Heart right ventricle (tissue), 16 donors: ENCODE measurements around the gene EME2. TPM values are rescaled to one million over a fixed set of nuclear protein-coding genes. Genes with fewer than 3 reads are reported as not detected.
A peak's percentile ranks its signal among the peaks of the same experiment; 100 is the strongest.

ENCODE experiments used
- ATAC-seq, 8 donors: fragments of 200-7000 bp; cut with Tn5 transposase; one replicate each; pipeline ENCODE4 v1.9.1; 2020; ENCODE audit warnings: mild to moderate bottlenecking in 8 of 8, moderate library complexity in 8 of 8, moderate number of reproducible peaks in 1 of 8
- DNase-seq, 2 donors: peaks; one replicate each; pipeline ENCODE4 v3.0.0-alpha.2; 2020
- H3K27ac ChIP-seq, 10 donors: fragments of 200-600 bp; sonication (generic) in 2 of 10; one replicate each; pipeline versions ENCODE4 v1.5.0 to v1.8.0; 2020 to 2022; ENCODE audit warnings: mild to moderate bottlenecking in 3 of 10
- H3K27me3 ChIP-seq, 7 donors: fragments of 200-600 bp; one replicate each; pipeline ENCODE4 v1.8.0; 2021 to 2022; ENCODE audit warnings: mild to moderate bottlenecking in 2 of 7
- H3K36me3 ChIP-seq, 9 donors: fragments of 200-600 bp; sonication (generic) in 1 of 9; one replicate each; pipeline versions ENCODE4 v1.5.0 to v1.8.0; 2020 to 2022; ENCODE audit warnings: mild to moderate bottlenecking in 2 of 9
- H3K4me1 ChIP-seq, 9 donors: fragments of 200-600 bp; sonication (generic) in 1 of 9; one replicate each; pipeline versions ENCODE4 v1.5.0 to v1.8.0; 2020 to 2022; ENCODE audit warnings: mild to moderate bottlenecking in 4 of 9
- H3K4me3 ChIP-seq, 10 donors: fragments of 200-600 bp; sonication (generic) in 2 of 10; one replicate each; pipeline versions ENCODE4 v1.5.0 to v1.8.0; 2020 to 2022; ENCODE audit warnings: mild to moderate bottlenecking in 7 of 10, moderate library complexity in 2 of 10
- H3K9me3 ChIP-seq, 11 donors: fragments of 200-600 bp in 10 of 11; sonication (generic) in 2 of 11; one replicate each; pipeline versions ENCODE4 v1.5.0 to v1.8.0; 2013 to 2022; ENCODE audit warnings: mild to moderate bottlenecking in 2 of 11, control low read depth in 1 of 11, moderate library complexity in 1 of 11
- WGBS, 2 donors: extraction: QIAGEN DNeasy Blood & Tissue Kit; methylation state at CpG; one replicate each; pipeline ENCODE4 v1.1.7; 2013; ENCODE audit warnings: inconsistent platforms in 1 of 2; 5-methylcytosine and 5-hydroxymethylcytosine counted together
- intact Hi-C, 10 donors: fragments of 100-400 bp; cut with DNase I; formaldehyde crosslinking; loops; one replicate each; pipeline versions ENCODE4 v1.11.1 to v1.14.2; 2022
- polyA plus RNA-seq, 2 donors: library from polyadenylated mRNA; stranded (reverse); fragments of 200-250 nt; gene quantifications; one replicate each; pipeline ENCODE4 v1.2.3, GENCODE V29; 2013
- total RNA-seq, 10 donors: library from RNA; stranded (reverse); fragmentation: NEBNext Ultra II Directional in 3 of 10; extraction: Animal tissue kit (Norgen Biotek cat#: 25700) in 3 of 10; gene quantifications; one replicate each; pipeline versions ENCODE4 v1.2.1 to v1.2.4, GENCODE V29; 2021 to 2023
- TF ChIP-seq, protein P1 (sequence below), 9 donors: fragments of 200-600 bp; sonication (generic) in 2 of 9; IDR thresholded peaks; one replicate each; pipeline versions ENCODE4 v1.5.0 to v1.8.0; 2021 to 2022; ENCODE audit warnings: antibody characterized with exemption in 9 of 9, mild to moderate bottlenecking in 5 of 9, moderate library complexity in 1 of 9
- donor health status: Arrhythmogenic right ventricular cardiomyopathy.
- donor health status: ischemic (EF 13 %, LVEDD 7.1; RV severe dilation, severe dysfunction).
- donor health status: healthy with polysubstance abuse.
- donor health status: DM: no; HTN: yes; CAD: no.
- donor health status: DM: no; HTN: no; CAD: no.
- donor health status: ischemic (EF 25% LVEDD 6.9; RV normal size, moderate dysfunction).
- donor health status: ischemic (EF 25% LVEDD 5.7; RV mildly dilated, moderate dysfunction).
- donor health status: healthy.
- donor health status: DM: yes; HTN: yes; CAD: no.
- donor health status: Ischemic cardiomyopathy.
- donor health status: ischemic (EF 35%, LVEDD 5.7; RV mildly dilated, moderate dysfunction).
- donor health status: nonischemic (EF 11% LVEDD 7.7; RV severe dilation, severe dysfunction).
- donor health status: DM: yes; HTN: yes; CAD: no.
- donor health status: PGD.
- donor health status: ischemic (EF 29% LVEDD 5.4; RV normal size, mild dysfunction).
- donor health status: nonischemic (EF 23%, LVEDD 6.1; RV moderate dilation, normal function).

The EME2 gene
- total and polyA plus RNA-seq, 12 donors, result 3.0 to 17.9 (median 7.3) TPM

DNA sequence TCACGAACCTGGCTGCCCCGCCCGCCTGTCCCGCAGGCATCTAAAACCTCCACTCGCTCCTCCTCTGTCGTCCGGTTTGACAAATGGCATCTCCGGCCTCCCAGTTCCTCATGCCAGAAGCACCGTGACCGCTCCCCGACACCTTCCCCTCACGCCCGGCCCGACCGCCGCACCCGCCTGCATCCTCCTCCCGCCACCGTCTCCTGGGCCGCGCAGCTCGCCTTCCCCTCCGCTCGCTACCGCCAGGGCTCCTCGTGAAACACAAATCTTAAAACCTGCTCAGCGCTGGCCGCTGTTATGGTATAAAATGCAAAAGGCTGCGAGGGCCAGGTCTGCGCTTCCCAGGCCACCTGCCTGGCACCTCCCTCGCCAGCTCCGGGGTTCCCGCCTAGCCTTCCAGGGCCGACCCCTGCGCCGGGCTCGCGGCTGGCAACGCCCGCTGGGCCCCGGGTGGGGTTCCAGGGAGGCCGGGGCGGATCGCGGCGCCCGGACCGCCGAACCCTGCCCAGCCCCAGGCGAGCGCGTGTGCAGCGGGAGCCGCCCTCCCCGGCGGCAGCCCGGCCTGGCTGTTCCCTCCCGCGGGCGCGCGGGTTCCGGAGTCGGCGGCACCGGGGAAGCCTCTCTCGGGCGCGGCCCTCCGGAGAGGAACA, 9.3 kb downstream of the EME2 start:
- Histone ChIP-seq H3K4me1 (peaks cover 16 to 61% (median 34%) of the 10 kb centered on the region in 9 donors), H3K4me3 (peak overlapping the region; percentile 43 to 96 (median 88)), H3K36me3 (peaks cover 0 to 63% (median 15%) of the 10 kb centered on the region in 9 donors), H3K27ac (peak overlapping the region; percentile 52 to 92 (median 87)), H3K27me3 (no peaks in the 10 kb centered on the region), H3K9me3 (no peaks in the 10 kb centered on the region)
- 1% methylated on average over 67 to 70 of the region's 70 CpGs for WGBS, 2 donors
- ATAC-seq (peak in 4 of 8 donors; percentile 1 to 8 (median 4)), DNase-seq (peak in 1 of 2 donors; percentile 32)
- intact Hi-C loops, result no loop called here
- TF ChIP-seq, protein P1, sequence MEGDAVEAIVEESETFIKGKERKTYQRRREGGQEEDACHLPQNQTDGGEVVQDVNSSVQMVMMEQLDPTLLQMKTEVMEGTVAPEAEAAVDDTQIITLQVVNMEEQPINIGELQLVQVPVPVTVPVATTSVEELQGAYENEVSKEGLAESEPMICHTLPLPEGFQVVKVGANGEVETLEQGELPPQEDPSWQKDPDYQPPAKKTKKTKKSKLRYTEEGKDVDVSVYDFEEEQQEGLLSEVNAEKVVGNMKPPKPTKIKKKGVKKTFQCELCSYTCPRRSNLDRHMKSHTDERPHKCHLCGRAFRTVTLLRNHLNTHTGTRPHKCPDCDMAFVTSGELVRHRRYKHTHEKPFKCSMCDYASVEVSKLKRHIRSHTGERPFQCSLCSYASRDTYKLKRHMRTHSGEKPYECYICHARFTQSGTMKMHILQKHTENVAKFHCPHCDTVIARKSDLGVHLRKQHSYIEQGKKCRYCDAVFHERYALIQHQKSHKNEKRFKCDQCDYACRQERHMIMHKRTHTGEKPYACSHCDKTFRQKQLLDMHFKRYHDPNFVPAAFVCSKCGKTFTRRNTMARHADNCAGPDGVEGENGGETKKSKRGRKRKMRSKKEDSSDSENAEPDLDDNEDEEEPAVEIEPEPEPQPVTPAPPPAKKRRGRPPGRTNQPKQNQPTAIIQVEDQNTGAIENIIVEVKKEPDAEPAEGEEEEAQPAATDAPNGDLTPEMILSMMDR (IDR thresholded peaks at IDR 0.05), result no peak

DNA sequence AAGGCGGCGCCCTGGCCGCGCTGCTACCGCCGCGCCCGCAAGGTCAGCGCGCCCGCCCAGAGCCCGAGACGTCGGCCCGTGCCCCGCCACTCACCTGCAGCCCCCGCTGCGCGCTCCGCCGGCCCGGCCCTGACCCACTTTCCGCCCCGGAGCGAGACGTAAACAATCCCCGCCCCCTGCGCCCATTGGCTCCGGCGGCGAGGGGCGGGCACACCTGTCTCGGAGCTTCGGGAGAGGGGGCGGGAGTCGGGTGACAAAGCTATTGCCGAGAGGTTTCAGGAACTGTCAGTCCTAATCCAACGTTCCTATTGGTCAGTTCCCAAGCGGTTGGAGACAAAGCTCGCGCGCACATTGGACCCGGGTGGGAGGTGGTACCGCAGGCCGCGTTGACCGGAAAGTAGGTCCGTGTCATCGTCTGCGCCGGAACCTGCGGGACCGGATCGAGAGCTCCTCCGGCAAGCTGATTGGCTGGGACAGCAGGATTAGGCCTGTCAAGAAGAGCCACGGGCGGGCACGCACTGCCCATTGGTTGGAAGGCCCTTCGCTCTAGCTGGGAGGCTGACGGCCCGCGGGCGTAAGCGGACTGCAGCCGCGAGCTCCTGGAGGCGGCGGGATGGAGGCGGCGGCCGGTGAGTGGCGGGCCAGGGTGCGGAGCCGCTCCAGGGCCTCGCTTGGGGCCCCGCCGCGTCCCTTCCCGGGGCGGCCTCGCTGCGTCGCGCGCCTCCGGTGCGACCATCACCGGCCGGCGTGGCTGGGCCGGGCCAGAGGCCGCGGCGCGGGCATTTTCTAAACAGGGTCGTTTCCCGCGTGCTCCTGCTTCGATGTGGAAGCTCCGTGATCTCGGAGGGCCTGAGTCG, 10.0 kb downstream of the EME2 start, which contains the start of the genes NUBP2 and SPSB3:
Gene NUBP2 (plus strand): TSS at position 553 of the 857 bp plus-strand sequence. CDS start 61 bp downstream, at position 614.
Gene SPSB3 (minus strand): TSS at position 164 of the 857 bp plus-strand sequence. CDS start 1,088 bp downstream, outside the sequence.
- Histone ChIP-seq H3K36me3 (peaks cover 0 to 63% (median 9%) of the 10 kb centered on the region in 9 donors), H3K4me3 (peak within 1 kb of the TSS; percentile 68 to 96 (median 88)), H3K27ac (peak within 1 kb of the TSS; percentile 52 to 92 (median 88)), H3K4me1 (peaks cover 16 to 61% (median 34%) of the 10 kb centered on the region in 9 donors), H3K9me3 (no peaks in the 10 kb centered on the region), H3K27me3 (no peaks in the 10 kb centered on the region)
- 0% methylated on average over 100 to 102 of the region's 102 CpGs for WGBS, 2 donors
- intact Hi-C loops, result no loop called here
- TF ChIP-seq, protein P1 (IDR thresholded peaks at IDR 0.05), result no peak
- peak; percentile 99 to 100 for DNase-seq
- ATAC-seq, result peak; percentile 91 to 98 (median 96)

DNA sequence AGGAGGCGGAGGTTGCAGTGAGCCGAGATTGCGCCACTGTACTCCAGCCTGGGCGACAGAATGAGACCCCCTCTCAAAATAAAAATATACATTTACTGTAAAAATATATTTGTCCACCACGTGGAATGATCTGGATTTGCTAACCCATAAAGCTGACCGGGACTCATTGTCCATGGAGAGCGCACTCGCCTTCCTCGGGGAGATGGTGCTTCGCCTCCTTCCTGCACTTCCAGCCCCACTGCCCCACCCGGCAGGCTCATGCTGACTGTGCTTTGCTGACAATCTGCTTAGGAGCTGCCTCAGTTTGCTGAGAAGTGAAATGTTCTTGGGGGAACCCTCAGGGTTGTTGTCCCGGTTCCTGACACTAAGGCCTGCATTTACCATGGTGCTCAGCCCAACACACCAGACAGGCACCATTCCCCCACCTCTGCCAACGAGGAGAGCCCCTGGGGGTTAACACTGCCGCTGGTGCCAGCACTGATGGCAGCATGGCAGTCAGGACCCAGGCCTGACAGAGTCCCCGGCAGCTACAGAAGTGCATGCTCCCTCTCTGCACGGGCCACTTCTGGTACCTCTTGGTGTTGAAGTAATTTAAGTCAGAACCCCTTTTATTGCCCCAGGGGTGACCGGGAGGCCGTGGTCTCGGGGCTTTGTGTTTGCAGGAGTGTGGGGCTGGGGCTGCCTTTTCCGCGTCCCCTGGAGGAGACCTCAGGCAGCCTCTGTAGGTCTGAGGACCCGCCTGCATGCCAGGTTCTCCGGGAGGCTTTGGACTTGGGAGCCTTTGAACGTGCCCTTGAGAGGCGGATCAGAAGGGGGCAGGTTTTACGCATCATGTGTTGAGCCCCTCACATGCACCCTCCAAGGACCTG, 12.6 kb downstream of the EME2 start:
- H3K4me3 ChIP-seq, result no peak overlapping the region
- peaks cover 0 to 58% (median 12%) of the 10 kb centered on the region in 9 donors for H3K36me3 ChIP-seq
- no peak overlapping the region for H3K27ac ChIP-seq
- intact Hi-C loops, result no loop called here
- TF ChIP-seq, protein P1 (IDR thresholded peaks at IDR 0.05), result no peak
- ATAC-seq (no peak), DNase-seq (peak in 1 of 2 donors; percentile 10)
- WGBS, 2 donors, result 89 to 92% methylated on average over 26 of the region's 26 CpGs
- no peaks in the 10 kb centered on the region for H3K9me3 ChIP-seq
- H3K27me3 ChIP-seq, result no peaks in the 10 kb centered on the region
- peaks cover 12 to 49% (median 30%) of the 10 kb centered on the region in 9 donors for H3K4me1 ChIP-seq
